ENCODE measurements around the gene CLIC3. TPM values are rescaled to one million over a fixed set of nuclear protein-coding genes. Genes with fewer than 3 reads are reported as not detected.

The CLIC3 gene
- polyA plus RNA-seq, 4 donors = 0.34 to 1.4 (median 0.57) TPM

DNA sequence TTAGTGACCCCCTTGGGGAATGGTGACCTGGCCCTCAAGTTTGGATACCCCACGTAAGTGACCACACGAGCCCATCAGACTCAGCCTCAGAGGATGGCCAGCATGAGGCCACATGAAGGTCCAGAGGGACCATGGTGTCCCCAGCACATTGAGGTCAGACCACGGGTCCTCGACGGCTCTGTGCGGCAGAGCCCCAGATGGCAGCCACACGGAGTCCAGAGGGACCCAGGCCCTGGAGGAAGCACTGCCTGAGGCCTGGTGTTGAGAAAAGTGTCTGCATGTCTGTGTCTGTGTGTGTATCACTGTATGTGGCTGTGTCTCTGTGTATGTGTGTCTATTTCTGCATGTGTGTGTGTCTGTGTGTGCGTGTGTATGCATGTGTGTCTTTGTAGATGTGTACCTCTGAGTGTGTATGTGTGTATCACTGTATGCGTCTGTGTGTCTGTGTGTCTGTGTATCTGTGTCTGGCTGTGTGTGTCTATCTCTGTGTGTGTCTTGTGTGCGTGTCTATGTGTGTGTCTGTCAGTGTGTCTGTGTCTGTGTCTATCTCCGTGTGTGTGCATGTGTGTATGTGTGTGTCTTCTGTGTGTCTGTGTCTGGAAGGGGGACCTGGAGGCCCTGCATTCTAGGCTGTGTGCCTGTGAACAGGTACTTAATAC lies 12.6 kb downstream of the CLIC3 start:
- DNase-seq (ENCODE audit: low read depth in 4 of 4, low spot score in 3 of 4) = no peak

DNA sequence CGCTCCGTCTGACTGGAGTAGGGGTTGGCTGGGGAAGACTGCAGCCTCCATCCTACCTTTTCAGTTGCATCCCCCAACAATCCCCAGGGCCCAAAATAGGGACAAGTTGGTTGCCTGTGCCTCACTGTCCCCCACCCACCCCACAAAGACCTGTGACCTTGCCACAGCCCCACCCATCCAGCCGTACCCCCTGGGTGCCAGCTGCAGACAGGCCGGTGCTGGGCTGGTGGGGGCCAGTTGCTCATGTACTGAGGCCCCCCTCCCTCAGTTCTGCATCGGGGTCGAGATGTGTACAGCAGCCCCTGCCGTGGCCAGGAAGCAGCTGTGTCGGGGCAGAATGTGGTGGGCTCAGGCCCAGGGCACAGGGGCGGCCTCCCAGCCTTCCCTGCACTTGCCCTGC lies 13.2 kb downstream of the CLIC3 start:
- DNase-seq (ENCODE audit: low read depth in 4 of 4, low spot score in 3 of 4) = no peak

DNA sequence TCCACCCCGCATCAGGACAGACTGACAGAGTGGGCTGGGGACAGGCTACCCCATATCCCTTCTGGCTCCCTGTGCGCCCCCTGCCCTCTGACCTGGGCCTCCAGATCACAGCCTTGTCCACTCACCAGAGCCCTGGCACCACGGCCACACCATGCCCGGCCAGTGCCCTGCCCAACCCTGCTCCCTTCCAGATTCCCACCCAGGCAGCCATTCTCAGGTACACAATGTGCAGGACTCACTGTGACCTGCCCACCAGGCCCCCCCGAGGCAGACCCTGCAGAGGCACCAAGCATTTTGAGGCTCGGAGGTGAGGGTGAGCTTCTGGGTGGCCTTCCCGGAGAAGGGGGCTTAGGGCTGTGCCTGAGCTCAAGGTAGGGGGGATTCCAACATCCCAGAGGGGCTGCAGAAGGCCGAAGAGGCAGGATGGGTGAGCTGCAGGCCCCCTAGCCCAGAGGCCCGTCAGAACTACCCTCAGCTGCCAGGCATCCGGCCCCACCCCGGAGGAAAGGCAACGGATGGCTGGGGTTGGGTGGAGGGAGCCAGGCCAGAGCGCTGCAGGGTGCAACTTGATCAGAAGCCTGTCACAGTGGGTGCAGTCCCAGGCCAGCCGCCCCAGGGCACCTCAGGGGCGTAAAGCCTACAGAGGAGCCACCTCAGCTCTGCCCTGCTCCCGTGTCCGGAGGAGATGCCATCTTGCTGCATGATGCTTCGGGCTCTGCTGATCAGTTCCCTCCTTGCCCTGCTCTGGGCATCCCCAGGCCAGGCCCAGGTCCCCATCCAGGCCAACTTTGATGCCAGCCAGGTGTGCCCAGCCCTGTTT lies 13.9 kb downstream of the CLIC3 start, which contains the start of gene LCNL1:
LCNL1 (plus strand) TSS at position 762 of the 820 bp plus-strand sequence. CDS start 594 bp downstream, outside the sequence.
- no peak for DNase-seq (ENCODE audit: low read depth in 4 of 4, low spot score in 3 of 4)

DNA sequence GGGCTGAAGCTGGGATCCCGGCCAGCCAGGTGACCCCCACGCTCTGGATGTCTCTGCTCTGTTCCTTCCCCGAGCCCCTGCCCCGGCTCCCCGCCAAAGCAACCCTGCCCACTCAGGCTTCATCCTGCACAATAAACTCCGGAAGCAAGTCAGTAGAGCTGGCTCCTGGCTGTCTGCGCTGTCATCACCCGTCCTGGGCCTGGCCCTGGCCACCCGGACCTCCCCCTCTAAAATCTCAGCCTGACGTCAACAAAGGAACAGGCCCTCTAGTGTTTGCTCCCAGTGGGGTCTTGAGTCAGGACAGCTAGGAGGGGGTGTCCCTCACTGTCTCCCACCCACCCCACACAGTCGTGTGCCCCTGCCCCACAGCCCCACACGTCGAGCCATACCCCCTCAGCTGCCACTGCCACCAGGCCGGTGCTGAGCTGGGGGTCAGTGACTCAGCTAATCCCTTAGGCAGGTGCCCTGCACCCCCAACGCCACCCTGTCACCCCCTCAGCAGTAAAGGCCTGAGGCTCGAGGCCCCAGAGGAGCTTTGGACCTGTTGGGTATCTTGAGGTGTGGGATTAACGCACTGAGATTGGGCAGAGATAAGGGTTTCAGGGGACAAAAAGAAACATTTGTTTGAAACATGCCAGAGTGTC lies 14.7 kb downstream of the CLIC3 start:
- DNase-seq (ENCODE audit: low read depth in 4 of 4, low spot score in 3 of 4) = no peak

DNA sequence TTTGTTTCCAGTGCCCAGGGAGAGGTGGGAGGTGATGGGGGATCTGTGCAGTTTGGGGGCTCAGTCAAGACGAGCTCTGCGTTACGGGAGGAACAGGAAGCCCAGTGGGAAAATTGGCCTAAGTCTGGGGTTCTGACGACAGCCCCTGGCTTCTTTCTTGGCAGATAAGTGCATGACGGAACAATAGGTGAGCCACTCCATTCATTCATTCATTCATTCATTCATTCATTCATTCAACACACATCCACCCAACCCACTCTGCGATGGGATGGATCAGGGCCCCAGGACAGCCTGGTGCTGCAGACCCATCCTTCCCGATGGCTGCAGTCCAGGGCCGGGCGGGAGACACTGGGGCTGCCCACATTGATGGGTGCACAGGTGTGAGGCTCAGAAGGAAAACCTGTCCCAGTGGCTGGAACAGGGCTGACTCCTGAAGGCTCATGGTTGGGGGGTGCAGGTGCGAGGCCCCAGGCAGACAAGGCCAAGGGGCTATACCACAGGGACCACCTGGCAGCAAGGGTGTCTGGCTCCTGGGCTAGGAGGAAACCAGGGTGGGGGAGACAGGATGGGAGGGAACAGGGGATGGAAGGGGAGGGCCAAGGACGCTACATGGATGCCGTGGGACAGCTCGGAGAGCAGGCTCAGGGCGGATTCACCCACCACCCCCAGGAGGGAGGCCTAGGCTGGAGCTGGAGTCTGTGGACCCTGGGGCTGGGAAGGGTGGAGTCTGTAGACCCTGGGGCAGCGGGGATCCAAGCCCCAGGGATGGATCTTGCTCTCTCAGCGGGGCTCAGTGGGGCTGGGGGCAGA lies 15.5 kb downstream of the CLIC3 start:
- no peak for DNase-seq (ENCODE audit: low read depth in 4 of 4, low spot score in 3 of 4)

DNA sequence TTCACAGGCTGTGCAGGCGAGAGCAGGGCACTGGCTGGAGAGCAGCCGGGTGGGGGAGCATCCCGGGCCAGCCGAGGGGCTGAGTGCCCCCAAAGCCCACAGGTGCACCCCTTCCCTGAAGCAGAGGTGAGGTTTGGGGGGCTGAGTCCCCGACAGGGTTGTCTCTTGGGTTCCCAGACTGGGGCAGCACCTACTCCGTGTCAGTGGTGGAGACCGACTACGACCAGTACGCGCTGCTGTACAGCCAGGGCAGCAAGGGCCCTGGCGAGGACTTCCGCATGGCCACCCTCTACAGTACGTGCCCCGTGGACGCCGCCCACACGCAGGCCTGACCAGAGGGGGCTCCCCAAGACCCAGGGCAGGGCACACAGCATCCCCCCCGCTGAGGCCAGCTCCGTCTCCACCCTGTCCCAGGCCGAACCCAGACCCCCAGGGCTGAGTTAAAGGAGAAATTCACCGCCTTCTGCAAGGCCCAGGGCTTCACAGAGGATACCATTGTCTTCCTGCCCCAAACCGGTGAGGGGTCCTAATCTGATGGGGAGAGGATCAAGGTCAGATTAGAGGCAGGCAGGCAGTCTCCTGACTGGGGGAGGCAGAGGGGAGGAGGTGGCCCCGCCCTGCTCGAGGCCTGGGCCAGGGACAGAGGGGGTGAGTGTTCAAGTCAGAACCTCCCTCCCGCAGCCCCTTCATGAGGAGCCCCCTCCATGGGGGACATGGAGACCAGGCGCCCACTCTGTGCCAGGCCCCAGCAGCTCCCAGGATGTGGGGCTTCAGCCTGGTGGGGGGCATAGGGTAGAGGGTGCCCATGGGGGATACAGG lies 16.4 kb downstream of the CLIC3 start:
- DNase-seq (ENCODE audit: low read depth in 4 of 4, low spot score in 3 of 4) = no peak

DNA sequence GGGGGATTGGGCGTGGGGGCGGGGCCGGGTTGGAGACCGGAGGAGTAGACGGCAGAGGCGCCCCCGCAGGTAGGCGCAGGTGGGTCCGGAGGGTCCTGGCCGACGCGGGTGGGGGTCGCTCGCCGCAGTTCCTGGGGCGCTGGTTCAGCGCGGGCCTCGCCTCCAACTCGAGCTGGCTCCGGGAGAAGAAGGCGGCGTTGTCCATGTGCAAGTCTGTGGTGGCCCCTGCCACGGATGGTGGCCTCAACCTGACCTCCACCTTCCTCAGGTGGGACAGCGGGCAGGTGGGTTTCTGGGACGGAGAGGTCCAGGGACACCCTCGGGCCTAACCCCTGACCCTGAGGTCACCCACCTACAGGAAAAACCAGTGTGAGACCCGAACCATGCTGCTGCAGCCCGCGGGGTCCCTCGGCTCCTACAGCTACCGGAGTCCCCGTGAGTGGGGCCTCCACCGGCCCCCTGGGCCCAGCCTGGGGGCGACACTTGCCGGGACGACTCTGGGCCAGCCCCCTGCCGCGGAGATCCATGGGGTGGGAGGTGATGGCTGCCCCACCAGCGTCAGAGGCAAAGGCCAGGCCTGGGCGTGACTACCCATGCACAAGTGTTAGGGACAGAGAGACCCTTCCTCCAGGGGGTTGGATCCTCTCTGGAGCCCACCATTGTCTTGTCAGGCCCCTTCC lies 17.4 kb downstream of the CLIC3 start:
- no peak for DNase-seq (ENCODE audit: low read depth in 4 of 4, low spot score in 3 of 4)

DNA sequence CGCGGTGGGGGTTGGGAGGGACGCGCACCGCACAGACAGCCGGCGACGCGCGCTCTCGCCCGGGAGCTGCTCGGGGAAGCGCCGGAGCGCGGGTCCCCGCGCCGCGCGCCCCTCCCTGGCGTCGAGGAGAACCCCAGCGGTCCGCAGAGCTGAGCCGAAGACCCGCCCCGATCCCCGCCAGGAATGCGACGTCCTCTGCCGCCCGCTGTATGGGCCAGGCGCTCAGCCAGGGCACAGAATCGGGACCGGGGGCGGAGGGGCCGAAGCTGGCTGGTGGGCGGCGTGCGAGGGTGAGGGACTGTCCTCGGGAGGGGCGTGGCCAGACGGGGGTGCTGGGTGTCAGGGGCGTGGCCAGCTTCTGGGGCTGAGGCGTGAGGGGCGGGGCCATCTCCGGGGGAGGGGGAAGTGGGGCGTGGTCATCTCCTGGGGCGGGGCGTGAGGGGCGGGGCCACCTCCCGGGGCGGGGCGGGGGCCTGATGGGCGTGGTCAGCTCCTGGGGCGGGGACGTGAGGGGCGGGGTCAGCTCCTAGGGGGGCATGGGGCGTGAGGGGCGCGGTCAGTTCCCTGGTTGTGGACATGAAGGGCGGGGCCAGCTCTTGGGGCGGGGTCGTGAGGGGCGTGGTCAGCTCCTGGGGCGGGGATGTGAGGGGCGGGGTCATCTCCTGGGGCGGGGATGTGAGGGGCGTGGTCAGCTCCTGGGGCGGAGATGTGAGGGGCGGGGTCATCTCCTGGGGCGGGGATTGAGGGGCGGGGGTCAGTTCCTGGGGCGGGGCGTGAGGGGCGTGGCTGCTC lies 18.1 kb downstream of the CLIC3 start:
- no peak for DNase-seq (ENCODE audit: low read depth in 4 of 4, low spot score in 3 of 4)

DNA sequence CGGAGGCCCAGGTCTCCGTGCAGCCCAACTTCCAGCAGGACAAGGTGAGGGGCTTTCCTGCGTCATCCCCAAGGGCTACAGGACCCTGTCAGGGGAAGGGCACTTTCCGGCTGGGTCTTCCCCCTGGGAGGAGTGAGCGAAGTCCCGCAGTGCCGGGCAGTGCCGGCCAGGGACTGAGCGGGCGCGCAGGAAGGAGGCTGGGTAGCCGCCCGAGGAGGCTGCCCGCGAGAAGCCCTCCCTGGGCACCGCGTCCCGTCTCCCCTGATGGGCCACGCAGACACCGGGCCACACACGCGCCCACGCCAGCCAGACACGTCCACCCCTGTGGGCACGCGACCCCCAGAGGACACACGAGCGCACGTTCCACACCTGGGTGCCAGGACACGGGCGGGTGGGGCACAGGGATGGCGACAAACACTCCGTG lies 18.7 kb downstream of the CLIC3 start:
- no peak for DNase-seq (ENCODE audit: low read depth in 4 of 4, low spot score in 3 of 4)

DNA sequence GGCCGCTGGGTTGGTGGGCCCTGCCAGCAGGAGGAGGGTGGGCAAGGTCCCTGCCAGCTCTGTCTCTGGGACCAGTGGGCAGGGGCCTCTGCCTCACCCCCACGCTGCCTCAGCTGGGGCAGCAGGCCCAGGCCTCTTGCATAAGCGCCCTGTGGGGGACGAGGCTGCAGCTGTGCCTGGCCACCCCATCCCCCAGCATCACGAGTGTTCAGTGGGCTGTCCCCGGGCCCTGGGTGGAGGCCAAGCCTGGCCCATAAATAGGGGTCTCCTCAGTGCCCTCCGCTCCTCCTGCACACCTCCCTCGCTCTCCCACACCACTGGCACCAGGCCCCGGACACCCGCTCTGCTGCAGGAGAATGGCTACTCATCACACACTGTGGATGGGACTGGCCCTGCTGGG lies 19.1 kb downstream of the CLIC3 start, which contains the start of gene PTGDS:
PTGDS (plus strand) TSS at position 282 of the 400 bp plus-strand sequence; CDS start at position 357, 75 bp downstream.
- no peak for DNase-seq (ENCODE audit: low read depth in 4 of 4, low spot score in 3 of 4)

DNA sequence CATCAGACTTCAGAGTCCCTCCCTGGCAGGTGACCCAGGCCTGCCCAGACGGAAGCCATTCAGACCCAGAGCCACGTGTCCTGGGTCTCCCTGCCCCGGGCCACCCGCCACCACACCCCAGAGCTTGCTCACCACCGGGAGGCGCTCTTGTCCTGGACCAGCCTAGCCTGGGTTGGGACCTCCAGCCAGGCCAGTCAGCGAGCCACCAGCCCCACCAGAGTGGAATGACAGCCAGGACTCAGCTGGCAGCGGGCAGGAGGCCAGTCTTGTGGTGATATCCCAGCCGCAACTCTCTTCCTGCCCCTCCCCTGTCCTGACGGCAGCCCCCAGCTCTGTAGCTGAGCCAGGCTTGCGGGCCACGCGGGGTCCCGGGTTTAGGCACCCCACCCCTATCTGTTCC lies 20.7 kb downstream of the CLIC3 start:
- DNase-seq (ENCODE audit: low read depth in 4 of 4, low spot score in 3 of 4) = no peak

DNA sequence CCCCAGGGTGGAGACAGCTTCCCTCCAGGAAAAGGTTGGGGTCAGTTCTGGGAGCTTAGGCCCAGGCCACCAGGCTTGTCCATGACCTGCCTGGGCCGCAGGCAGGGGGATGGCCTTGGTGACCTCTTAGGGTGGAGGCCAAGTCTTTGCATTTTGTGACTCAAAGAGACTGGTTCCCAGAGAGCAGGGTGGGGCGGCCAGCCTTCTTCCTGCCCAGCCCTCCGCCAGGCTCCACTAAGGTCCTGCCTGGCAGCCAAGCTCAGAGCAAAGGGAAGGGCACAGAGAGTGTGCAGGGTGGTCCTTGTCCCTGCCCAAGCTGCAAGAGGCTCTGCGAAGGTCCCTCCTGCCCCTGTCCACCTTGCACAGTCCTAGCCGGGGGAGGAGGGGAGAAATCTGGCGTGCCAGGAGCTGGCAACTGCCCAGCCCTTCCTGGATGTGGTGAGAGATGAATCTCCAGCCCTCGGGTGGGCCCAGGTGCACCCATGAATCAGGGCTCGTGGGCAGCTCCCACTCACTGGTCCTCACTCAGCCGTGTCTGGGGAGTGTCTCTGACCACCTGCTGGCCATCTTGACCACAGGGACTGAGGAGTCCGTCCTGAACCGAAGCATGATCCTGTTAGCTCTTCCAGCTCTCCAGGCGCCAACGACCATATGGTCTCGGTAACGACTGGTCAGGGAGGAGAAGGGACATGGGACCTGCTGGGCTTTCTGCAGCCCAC lies 21.4 kb downstream of the CLIC3 start:
- no peak for DNase-seq (ENCODE audit: low read depth in 4 of 4, low spot score in 3 of 4)

DNA sequence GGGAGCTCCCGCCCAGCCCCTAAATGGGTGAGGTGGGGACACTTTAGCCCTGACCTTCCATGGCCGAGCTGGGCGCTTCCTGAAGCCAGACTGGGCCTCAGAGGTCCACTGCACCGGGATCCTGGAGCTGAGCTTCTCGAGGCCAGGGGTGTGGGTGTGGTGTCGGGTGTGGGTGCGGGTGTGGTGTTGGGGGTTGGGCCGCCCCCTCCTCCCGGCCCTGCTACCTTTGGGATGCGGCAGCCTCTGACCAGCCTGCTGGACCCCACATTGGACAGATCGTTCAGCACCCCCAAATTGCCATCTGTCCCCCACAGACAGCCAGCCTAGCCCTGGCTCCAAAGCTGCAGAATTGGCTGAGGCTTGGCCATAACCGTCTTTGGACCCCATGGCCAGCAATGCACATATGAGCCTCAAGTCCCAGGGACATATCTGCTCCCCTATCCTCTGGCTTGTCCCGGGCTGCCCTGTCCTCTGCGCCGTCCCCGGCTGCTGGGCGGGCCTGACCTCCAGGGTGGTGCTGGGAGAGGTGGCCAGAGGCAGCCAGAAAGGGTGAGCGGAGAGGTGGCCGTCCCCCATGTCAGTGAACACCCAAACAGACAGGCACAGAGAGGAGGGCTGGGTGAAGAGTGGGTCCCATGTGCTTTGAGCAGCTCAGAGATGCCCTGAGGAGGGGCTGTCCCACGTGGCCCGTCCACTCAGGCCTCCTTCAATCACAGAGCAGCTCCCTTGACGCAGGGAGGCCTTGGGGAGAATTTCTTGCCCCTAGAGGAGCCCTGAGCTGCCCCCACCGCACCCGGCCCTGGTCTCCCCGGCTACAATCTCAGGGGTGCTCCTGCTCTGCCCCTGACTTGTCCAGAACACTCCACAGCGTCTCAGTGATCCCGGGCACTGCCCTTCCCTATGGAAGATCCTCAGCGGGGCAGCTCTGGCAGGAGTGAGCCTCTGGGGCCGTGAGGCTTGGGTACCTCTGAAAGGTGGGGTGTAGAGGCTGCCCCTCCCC lies 22.4 kb downstream of the CLIC3 start:
- no peak for DNase-seq (ENCODE audit: low read depth in 4 of 4, low spot score in 3 of 4)

DNA sequence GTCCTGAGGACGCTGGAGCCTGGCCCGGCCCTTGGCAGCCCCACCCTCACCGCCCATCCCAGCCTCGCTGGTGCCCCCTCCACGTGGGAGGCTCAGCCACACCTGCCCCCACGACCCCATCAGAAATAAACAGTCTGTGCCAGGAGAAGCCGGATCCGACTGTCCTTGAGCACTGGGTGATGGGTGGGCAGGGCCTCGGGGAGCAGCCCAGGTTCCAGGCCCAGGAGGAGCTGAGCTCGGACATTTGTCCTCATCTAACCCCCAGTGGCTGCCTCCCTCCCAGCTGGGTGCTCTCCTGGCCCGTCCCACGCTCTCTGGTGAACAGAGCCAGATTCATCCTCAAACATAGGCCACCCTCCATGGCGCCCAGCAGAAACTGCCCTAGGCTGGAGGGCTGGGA lies 23.6 kb downstream of the CLIC3 start:
- no peak for DNase-seq (ENCODE audit: low read depth in 4 of 4, low spot score in 3 of 4)

DNA sequence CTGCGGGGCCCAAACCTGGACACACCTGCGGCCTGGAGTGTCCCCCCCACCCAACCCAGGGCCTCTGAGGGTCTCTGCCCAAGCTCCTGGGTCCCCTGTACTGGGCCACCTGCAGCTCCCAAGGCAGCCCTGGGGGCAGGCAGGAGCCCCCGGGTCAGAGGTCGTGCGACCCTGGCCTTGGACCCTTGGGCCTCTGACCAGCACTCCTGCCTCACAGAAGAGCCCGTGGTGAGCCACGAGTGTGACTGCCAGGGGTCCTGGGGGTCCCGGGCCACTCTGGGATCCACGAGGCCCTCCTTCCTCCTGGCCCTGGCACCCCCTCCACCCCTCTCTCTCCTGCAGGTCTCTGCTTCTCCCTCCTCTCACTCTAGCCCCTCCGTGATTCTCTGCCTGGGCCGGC lies 24.0 kb downstream of the CLIC3 start:
- no peak for DNase-seq (ENCODE audit: low read depth in 4 of 4, low spot score in 3 of 4)

DNA sequence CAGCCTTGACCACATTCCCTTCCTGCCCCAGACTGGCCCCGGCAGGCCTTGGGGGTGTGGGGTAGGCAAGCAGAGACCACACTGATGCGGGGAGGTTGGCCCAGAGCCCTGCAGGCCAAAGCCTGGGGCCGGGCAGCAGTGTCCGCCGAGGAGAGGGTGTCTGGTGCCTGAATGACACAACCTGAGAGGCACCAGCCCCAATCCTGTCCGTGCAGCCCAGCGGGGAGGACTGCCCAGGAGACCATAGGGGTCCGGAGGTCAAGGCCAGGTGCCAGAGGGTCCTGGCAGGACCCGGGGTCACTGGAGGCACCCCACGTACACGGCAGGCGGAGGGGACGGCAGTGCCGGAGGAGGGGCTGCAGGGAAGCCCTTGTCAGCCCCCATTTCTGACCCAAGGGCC lies 24.6 kb downstream of the CLIC3 start:
- no peak for DNase-seq (ENCODE audit: low read depth in 4 of 4, low spot score in 3 of 4)

DNA sequence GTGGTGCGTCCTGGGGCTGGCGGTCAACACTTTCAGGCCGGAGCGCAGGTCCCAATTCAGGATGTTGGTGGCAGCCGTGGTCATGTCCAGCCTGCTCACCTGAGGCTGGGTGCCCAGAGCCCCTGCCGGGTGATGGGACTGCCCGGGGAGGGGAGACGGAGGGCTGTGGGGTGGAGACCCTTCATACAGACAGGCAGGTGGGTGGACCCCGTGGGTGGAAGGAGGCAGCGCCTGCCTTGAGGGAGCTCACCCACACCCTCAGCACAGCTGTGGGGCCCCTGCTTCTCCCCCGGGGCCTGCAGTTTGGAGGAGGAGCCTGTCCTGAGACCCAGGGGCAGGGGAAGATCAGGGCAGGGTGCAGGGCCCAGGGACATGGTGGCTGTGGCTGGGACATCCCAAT lies 26.0 kb downstream of the CLIC3 start:
- no peak for DNase-seq (ENCODE audit: low read depth in 4 of 4, low spot score in 3 of 4)

All from left renal pelvis (tissue), 4 donors.